Stimulated activated naive B cell treated with anti-CD40 and anti-IgM and Interleukin-4, amounts not matched to agents 10 μg/mL and 1 μg/mL and 100 μg/mL, for 72 hours (primary cell): ENCODE results near the gene CLEC18B.
"Not testable (repeated sequence)": the region's sequence is repeated elsewhere in the genome, so short reads cannot be mapped to it uniquely, and the experiment has no call there.

ENCODE experiments used
- ATAC-seq, 2 donors: fragments of 150-1000 bp; cut with Tn5 transposase; replicated peaks; 2 replicates each; pipeline ENCODE4 v1.10.0; 2021; ENCODE audit warnings: moderate library complexity in 1 of 2
- DNase-seq: peaks from one replicate; pipeline ENCODE4 v3.0.0; 2021
- H3K27ac Mint-ChIP-seq: one replicate; pipeline ENCODE4 v1.8.0; 2022; ENCODE audit warnings: mild to moderate bottlenecking, mixed read lengths
- H3K27me3 Mint-ChIP-seq, 2 donors: one replicate each; pipeline ENCODE4 v1.8.0; 2022; ENCODE audit warnings: mixed read lengths in 2 of 2
- H3K36me3 Mint-ChIP-seq, 2 donors: one replicate each; pipeline ENCODE4 v1.8.0; 2022; ENCODE audit warnings: mixed read lengths in 2 of 2, mild to moderate bottlenecking in 1 of 2
- H3K4me1 Mint-ChIP-seq, 2 donors: one replicate each; pipeline ENCODE4 v1.8.0; 2022; ENCODE audit warnings: mixed read lengths in 2 of 2, mild to moderate bottlenecking in 1 of 2
- H3K4me3 Mint-ChIP-seq, 2 donors: one replicate each; pipeline ENCODE4 v1.8.0; 2022; ENCODE audit warnings: mild to moderate bottlenecking in 2 of 2, mixed read lengths in 2 of 2, moderate library complexity in 1 of 2
- H3K9me3 Mint-ChIP-seq, 2 donors: one replicate each; pipeline ENCODE4 v1.8.0; 2022; ENCODE audit warnings: mixed read lengths in 2 of 2, mild to moderate bottlenecking in 1 of 2

CLEC18B gene

DNA sequence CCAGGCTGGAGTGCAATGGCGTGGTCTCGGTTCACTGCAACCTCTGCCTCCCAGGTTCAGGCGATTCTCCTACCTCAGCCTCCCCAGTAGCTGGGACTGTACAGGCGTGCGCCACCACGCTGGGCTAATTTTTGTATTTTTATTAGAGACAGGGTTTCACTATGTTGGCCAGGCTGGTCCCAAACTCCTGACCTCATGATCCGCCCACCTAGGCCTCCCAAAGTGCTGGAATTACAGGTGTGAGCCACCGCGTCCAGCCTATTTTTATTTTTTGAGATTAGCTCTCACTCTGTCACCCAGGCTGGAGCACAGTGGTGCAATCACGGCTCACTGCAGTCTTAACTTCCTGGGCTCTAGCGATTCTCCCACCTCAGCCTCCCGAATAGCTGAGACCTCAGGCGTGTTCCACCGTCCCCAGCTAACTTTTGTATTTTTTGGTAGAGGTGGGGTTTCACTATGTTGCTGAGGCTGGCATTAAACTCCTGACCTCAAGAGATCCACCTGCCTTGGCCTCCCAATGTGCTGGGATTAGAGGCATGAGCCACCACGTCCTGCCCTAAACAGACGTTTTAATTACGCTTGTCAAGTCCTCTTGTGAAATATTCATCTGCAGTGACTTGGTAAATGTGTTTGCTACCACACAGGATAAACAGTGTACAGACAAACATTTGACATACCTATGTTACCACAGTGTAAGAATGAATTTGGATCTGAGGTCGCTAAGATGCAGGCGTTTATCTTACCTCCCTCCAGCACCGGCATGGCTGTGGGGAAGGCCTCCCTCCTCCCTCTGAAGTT is 50.7 kb downstream of the CLEC18B start:
- H3K4me1 Mint-ChIP-seq = peaks cover 7 to 11% of the 10 kb centered on the region in 2 donors
- not testable (repeated sequence) for H3K9me3 Mint-ChIP-seq, H3K4me3 Mint-ChIP-seq, ATAC-seq, DNase-seq, H3K27me3 Mint-ChIP-seq, H3K27ac Mint-ChIP-seq, H3K36me3 Mint-ChIP-seq

DNA sequence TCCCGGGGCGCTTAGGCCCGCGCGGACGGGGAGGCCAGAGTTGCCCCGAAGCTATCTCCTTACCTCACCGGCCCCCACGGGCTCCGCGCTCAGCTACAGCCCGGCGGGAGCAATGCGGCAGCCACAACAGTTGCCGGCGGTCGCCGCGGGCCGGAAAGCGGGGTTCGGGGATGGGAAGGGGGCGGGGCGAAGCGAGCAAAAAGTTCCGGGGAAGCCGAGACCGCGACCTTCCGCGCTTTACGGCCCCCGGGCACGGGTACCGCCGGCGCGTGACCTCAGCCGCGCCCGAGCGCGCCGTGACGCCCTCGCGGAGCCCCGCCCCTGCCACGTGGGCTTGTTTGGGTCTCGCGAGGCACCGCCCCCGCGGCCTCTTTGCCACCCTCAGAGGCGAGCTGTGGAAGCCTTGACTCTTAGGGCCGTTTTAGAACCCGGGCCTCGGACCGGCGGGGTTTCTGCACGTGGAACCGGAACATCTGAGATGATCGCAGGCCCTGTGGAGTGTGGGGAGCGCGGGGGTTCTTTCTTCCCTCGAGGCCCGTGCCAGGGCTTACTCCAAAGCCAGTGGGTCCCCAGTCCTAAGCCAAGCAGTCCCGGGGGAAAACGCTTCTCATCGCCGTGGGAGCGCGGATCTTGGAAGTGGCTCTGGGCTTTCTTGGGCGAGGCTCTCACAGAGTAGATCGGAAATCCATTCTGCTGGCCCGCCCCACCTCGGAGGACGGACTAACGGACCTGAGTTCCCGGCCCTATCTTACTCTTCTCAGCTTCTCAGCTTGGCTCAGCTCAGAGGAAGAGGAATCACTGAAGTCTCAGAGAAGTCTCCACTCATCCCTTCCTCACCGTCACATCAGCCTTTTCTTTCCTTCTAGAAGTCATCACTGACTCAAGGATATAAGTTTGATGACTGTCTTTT is 53.0 kb downstream of the CLEC18B start:
- Mint-ChIP-seq H3K4me1 (peaks cover 7 to 11% of the 10 kb centered on the region in 2 donors), H3K4me3 (peak overlapping the region; percentile 91 to 95), H3K27ac (peak overlapping the region; percentile 95)
- DNase-seq (peak; percentile 98), ATAC-seq (peak; percentile 95 to 96)
- not testable (repeated sequence) for H3K9me3 Mint-ChIP-seq, H3K27me3 Mint-ChIP-seq, H3K36me3 Mint-ChIP-seq

DNA sequence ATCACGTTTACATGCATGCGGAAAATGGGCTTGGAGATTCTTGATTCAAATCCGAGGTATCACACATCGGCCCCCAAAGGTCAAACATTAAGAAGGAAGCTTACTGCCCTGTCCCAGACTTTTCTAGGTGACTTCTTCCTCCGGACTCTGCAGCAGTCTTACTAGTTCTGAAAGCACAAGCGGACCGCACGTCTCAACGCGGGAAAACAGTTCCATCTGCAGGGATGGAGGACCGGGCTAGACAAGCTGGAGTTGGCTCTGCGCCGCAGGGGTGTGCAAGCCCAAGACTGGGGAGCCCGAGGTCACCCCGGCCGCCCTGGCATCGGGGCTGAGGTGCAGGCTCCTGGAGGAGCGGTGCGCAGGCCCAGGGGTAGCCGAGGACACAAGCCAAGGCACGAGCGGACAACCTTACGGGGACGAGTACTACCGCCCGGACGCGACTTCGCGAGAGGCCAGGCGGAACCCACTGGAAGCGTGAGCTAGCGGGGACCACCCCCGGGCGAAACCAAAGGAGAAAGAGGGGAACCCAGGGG is 53.7 kb downstream of the CLEC18B start:
- ATAC-seq = peak; percentile 51 to 67
- Mint-ChIP-seq H3K4me3 (peak overlapping the region; percentile 91 to 95), H3K4me1 (peaks cover 7 to 11% of the 10 kb centered on the region in 2 donors), H3K27ac (peak overlapping the region; percentile 92)
- not testable (repeated sequence) for H3K36me3 Mint-ChIP-seq, H3K9me3 Mint-ChIP-seq, DNase-seq, H3K27me3 Mint-ChIP-seq

DNA sequence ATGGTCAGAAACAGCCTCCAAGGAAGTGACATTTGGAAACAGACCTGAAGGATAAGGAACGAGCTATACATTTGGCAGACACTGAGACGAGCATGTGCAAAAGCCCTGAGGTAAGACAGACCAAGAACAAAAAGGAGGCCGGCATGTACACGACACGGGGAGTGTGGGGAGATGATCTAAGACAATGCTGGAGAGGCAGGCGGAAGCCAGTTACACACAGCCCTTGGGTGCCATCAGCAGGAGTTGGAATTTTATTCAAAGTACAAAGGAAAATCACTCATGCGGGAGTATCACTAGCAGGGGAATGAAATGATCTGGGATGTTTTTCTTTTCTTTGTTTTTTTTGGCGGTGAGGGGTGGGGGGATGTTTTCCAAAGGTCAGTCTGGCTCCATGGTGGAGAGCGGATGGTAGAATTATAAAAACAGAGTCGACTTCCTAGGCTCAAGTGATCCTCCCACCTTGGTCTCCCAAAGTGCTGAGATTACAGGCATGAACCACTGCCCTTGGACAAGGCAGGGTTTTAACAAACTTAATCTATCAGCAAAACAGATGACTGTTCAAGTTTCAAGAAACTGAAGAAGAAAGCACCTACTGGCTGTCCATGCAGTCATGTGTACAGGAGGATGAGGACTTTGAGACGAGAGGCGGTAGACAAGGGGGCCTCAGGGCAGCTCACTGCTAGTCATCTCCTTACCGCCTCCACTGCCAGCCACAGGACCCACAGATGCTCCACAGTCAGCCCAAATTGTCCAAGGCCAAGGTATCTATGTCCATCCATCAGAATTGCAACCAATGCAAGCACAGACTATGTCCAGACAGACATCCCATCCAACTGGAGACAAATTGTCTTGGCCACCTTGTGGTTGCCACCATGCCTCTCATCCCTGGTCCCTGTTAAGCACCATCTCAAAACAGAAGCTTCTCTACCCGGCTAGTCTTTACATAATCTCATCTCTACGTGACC is 59.4 kb downstream of the CLEC18B start:
- DNase-seq, H3K9me3 Mint-ChIP-seq, H3K27me3 Mint-ChIP-seq, H3K36me3 Mint-ChIP-seq, ATAC-seq, H3K27ac Mint-ChIP-seq, H3K4me3 Mint-ChIP-seq: not testable (repeated sequence)
- peaks cover 3 to 13% of the 10 kb centered on the region in 2 donors for H3K4me1 Mint-ChIP-seq
